HG03432 (cell line): Measurements from ENCODE around the gene TSPYL1.
A peak's percentile ranks its signal among the peaks of the same experiment; 100 is the strongest.
"Not testable (repeated sequence)": the region's sequence is repeated elsewhere in the genome, so short reads cannot be mapped to it uniquely, and the experiment has no call there.

Experiments
- ATAC-seq: cut with Tn5 transposase; IDR thresholded peaks from one replicate; pipeline ENCODE4 v1.9.1; 2021; ENCODE audit warnings: mild to moderate bottlenecking, moderate library complexity; ENCODE audit not compliant: unreplicated experiment

The TSPYL1 gene

GRCh38 chr6:116279232-116280160, at the start of gene TSPYL1:
TSS of gene TSPYL1 (minus strand) at chr6:116279930. CDS start at chr6:116279830, 100 bp downstream.
- peak; percentile 97 for ATAC-seq

GRCh38 chr6:116329156-116329555, 49.4 kb upstream of the TSPYL1 start:
- ATAC-seq = no peak

- ATAC-seq = no peak
These were observed 48.8 kb upstream of the TSPYL1 start for GRCh38 chr6:116328528-116328903.

- no peak for ATAC-seq
These were observed 48.2 kb upstream of the TSPYL1 start for GRCh38 chr6:116327803-116328527.

- no peak for ATAC-seq
These were observed 47.3 kb upstream of the TSPYL1 start for GRCh38 chr6:116326996-116327395.

GRCh38 chr6:116326181-116326671, 46.5 kb upstream of the TSPYL1 start:
- ATAC-seq = no peak

GRCh38 chr6:116325634-116326132, 46.0 kb upstream of the TSPYL1 start:
- not testable (repeated sequence) for ATAC-seq

GRCh38 chr6:116323863-116324262, 44.1 kb upstream of the TSPYL1 start:
- no peak for ATAC-seq

- not testable (repeated sequence) for ATAC-seq
These were observed 42.2 kb upstream of the TSPYL1 start for GRCh38 chr6:116321933-116322332.

- ATAC-seq = no peak
These were observed 37.2 kb upstream of the TSPYL1 start for GRCh38 chr6:116316772-116317467.

- ATAC-seq = peak; percentile 72
These were observed 35.1 kb upstream of the TSPYL1 start for GRCh38 chr6:116314878-116315277.

GRCh38 chr6:116314218-116314617, 34.5 kb upstream of the TSPYL1 start:
- no peak for ATAC-seq

GRCh38 chr6:116313101-116313776, 33.5 kb upstream of the TSPYL1 start:
- ATAC-seq = no peak

GRCh38 chr6:116309657-116310056, 29.9 kb upstream of the TSPYL1 start:
- ATAC-seq = no peak

GRCh38 chr6:116309001-116309400, 29.3 kb upstream of the TSPYL1 start:
- no peak for ATAC-seq

- ATAC-seq = no peak
These were observed 27.9 kb upstream of the TSPYL1 start for GRCh38 chr6:116307633-116308032.

- ATAC-seq = no peak
These were observed 27.3 kb upstream of the TSPYL1 start for GRCh38 chr6:116307001-116307400.

GRCh38 chr6:116304538-116305097, 24.9 kb upstream of the TSPYL1 start:
- no peak for ATAC-seq

- no peak for ATAC-seq
These were observed 21.4 kb upstream of the TSPYL1 start for GRCh38 chr6:116301104-116301503.

- ATAC-seq = no peak
These were observed 20.8 kb upstream of the TSPYL1 start for GRCh38 chr6:116300566-116300965.
